H1 (cell line): ENCODE measurements around the gene SLC39A2. TPM values are rescaled to one million over a fixed set of nuclear protein-coding genes. Genes with fewer than 3 reads are reported as not detected.
"Not testable (repeated sequence)": the region's sequence is repeated elsewhere in the genome, so short reads cannot be mapped to it uniquely, and the experiment has no call there.

Source experiments
- CTCF ChIA-PET: fragments of 300-600 bp; sonication (Branson Sonifier 250); formaldehyde crosslinking; loops from one replicate; lab custom pipeline; 2021; ENCODE audit not compliant: partially characterized antibody; lab: Charles Lee
- POLR2A ChIA-PET: fragments of 300-600 bp; sonication (Branson Sonifier 250); formaldehyde crosslinking; loops from one replicate; lab custom pipeline; 2021; ENCODE audit warnings: inconsistent platforms; ENCODE audit not compliant: partially characterized antibody; lab: Charles Lee
- DNase-seq, 2 experiments: peaks; one replicate each; pipeline versions ENCODE4 v3.0.0 to v3.0.0-alpha.2; 2010 to 2022; ENCODE audit warnings: low spot score in 2 of 2, low read depth in 1 of 2, mixed read lengths in 1 of 2
- FAIRE-seq: peaks from 2 replicates; lab custom pipeline; 2011; peaks lifted over from hg19 to GRCh38; lab: Jason Lieb, UNC
- H2AFZ ChIP-seq: 2 replicates; pipeline ENCODE4 v1.8.1; 2012; ENCODE audit warnings: low read length, inconsistent platforms
- H2AK5ac ChIP-seq: 2 replicates; pipeline ENCODE4 v1.6.1; 2013; ENCODE audit warnings: low read depth, low read length
- H2BK120ac ChIP-seq: replicated peaks from 2 replicates; pipeline ENCODE3; 2013; ENCODE audit warnings: low read depth, low read length, inconsistent platforms
- H2BK12ac ChIP-seq: 2 replicates; pipeline ENCODE4 v1.6.1; 2013; ENCODE audit warnings: low read depth, low read length
- H2BK15ac ChIP-seq: 2 replicates; pipeline ENCODE4 v1.6.1; 2013; ENCODE audit warnings: low read length
- H2BK20ac ChIP-seq: 2 replicates; pipeline ENCODE4 v1.6.1; 2013; ENCODE audit warnings: low read length
- H2BK5ac ChIP-seq: 2 replicates; pipeline ENCODE4 v1.6.1; 2013; ENCODE audit warnings: low read depth, low read length
- H3K14ac ChIP-seq: 2 replicates; pipeline ENCODE4 v1.6.1; 2013; ENCODE audit warnings: inconsistent platforms; ENCODE audit not compliant: insufficient read length
- H3K18ac ChIP-seq: 2 replicates; pipeline ENCODE4 v1.6.1; 2013; ENCODE audit warnings: low read length; ENCODE audit errors: extremely low read depth
- H3K23ac ChIP-seq: 2 replicates; pipeline ENCODE4 v1.6.1; 2013; ENCODE audit warnings: inconsistent platforms; ENCODE audit not compliant: insufficient read length
- H3K23me2 ChIP-seq: 2 replicates; pipeline ENCODE4 v1.6.1; 2013; ENCODE audit warnings: low read depth, low read length
- H3K27ac ChIP-seq: 2 replicates; pipeline ENCODE4 v1.6.1; 2011; ENCODE audit warnings: low read depth, low read length, inconsistent platforms
- H3K27me3 ChIP-seq, 4 experiments: replicated peaks in 1 of 4; 1 replicate in 1 of 4; 2 replicates in 3 of 4; pipeline versions ENCODE4 v1.6.1 to v1.8.1; 2011 to 2013; ENCODE audit warnings: low read length in 3 of 4, mild to moderate bottlenecking in 3 of 4, inconsistent platforms in 2 of 4, mixed read lengths in 2 of 4, moderate library complexity in 1 of 4; ENCODE audit not compliant: control insufficient read depth in 3 of 4, insufficient read depth in 3 of 4; ENCODE audit errors: extremely low read depth in 1 of 4
- H3K36me3 ChIP-seq, 4 experiments: 2 replicates each; pipeline versions ENCODE4 v1.6.1 to v1.8.1; 2011 to 2013; ENCODE audit warnings: mild to moderate bottlenecking in 4 of 4, low read length in 3 of 4, moderate library complexity in 2 of 4, control low read depth in 1 of 4, inconsistent platforms in 1 of 4; ENCODE audit not compliant: insufficient read depth in 4 of 4, control insufficient read depth in 2 of 4
- H3K4ac ChIP-seq: replicated peaks from 2 replicates; pipeline ENCODE3; 2013; ENCODE audit warnings: low read length, low read depth, mixed read lengths, inconsistent platforms; ENCODE audit not compliant: insufficient read length
- H3K4me1 ChIP-seq, 4 experiments: replicated peaks in 1 of 4; 1 replicate in 1 of 4; 2 replicates in 3 of 4; pipeline versions ENCODE4 v1.6.1 to v1.8.1; 2011 to 2013; ENCODE audit warnings: low read length in 3 of 4, inconsistent platforms in 2 of 4, mixed read lengths in 1 of 4; ENCODE audit not compliant: insufficient read depth in 4 of 4, control insufficient read depth in 3 of 4
- H3K4me2 ChIP-seq, 2 experiments: 2 replicates each; pipeline versions ENCODE4 v1.6.1 to v1.8.1; 2011 to 2013; ENCODE audit warnings: low read depth in 2 of 2, low read length in 2 of 2, control low read depth in 1 of 2, inconsistent platforms in 1 of 2, mild to moderate bottlenecking in 1 of 2; ENCODE audit not compliant: insufficient read depth in 1 of 2
- H3K4me3 ChIP-seq, 4 experiments: fragments of 200-600, 300-600 bp in 1 of 4; sonication (generic), shearing (Covaris generic), sonication (Bioruptor Twin) in 1 of 4; 2 replicates each; pipeline versions ENCODE4 v1.5.1 to v1.8.1; 2011 to 2016; ENCODE audit warnings: low read length in 4 of 4, low read depth in 3 of 4, control low read depth in 2 of 4, inconsistent platforms in 2 of 4, mild to moderate bottlenecking in 2 of 4, mixed read lengths in 1 of 4, moderate library complexity in 1 of 4; ENCODE audit not compliant: insufficient read depth in 2 of 4; ENCODE audit errors: extremely low read depth in 1 of 4
- H3K56ac ChIP-seq: replicated peaks from 2 replicates; pipeline ENCODE3; 2013; ENCODE audit warnings: low read depth, mild to moderate bottlenecking, mixed read lengths, low read length, inconsistent platforms; ENCODE audit not compliant: insufficient read length
- H3K79me1 ChIP-seq: 2 replicates; pipeline ENCODE4 v1.6.1; 2013; ENCODE audit warnings: low read depth, low read length, control low read depth
- H3K79me2 ChIP-seq, 2 experiments: 2 replicates each; pipeline versions ENCODE4 v1.6.1 to v1.8.1; 2012 to 2013; ENCODE audit warnings: low read length in 2 of 2, mild to moderate bottlenecking in 2 of 2, inconsistent platforms in 1 of 2; ENCODE audit not compliant: insufficient read depth in 2 of 2, control insufficient read depth in 1 of 2
- H3K9ac ChIP-seq, 4 experiments: replicated peaks in 1 of 4; 1 replicate in 1 of 4; 2 replicates in 3 of 4; pipeline versions ENCODE4 v1.6.1 to v1.8.1; 2011 to 2013; ENCODE audit warnings: low read depth in 3 of 4, low read length in 3 of 4, control low read depth in 2 of 4, mild to moderate bottlenecking in 2 of 4, moderate library complexity in 2 of 4, inconsistent platforms in 1 of 4; ENCODE audit errors: extremely low read depth in 1 of 4
- H3K9me3 ChIP-seq, 2 experiments: 2 replicates each; pipeline versions ENCODE4 v1.6.1 to v1.8.1; 2012 to 2013; ENCODE audit warnings: mild to moderate bottlenecking in 2 of 2, moderate library complexity in 2 of 2, control low read depth in 1 of 2, inconsistent platforms in 1 of 2, low read depth in 1 of 2, low read length in 1 of 2, mixed read lengths in 1 of 2; ENCODE audit not compliant: insufficient read depth in 2 of 2
- H4K20me1 ChIP-seq, 2 experiments: replicated peaks in 1 of 2; 2 replicates each; pipeline versions ENCODE3 to v1.8.1; 2011 to 2013; ENCODE audit warnings: inconsistent platforms in 2 of 2, low read length in 2 of 2, mild to moderate bottlenecking in 1 of 2; ENCODE audit not compliant: insufficient read depth in 2 of 2, control insufficient read depth in 1 of 2
- H4K5ac ChIP-seq: 2 replicates; pipeline ENCODE4 v1.6.1; 2013; ENCODE audit warnings: low read length, low read depth, mixed read lengths, inconsistent platforms; ENCODE audit not compliant: insufficient read length
- H4K8ac ChIP-seq: 2 replicates; pipeline ENCODE4 v1.8.0; 2013; ENCODE audit warnings: mild to moderate bottlenecking, moderate library complexity, low read length, inconsistent platforms; ENCODE audit not compliant: insufficient read depth; ENCODE audit errors: extremely low read depth
- H4K91ac ChIP-seq: replicated peaks from 2 replicates; pipeline ENCODE3; 2013; ENCODE audit warnings: low read length, mixed read lengths, inconsistent platforms; ENCODE audit not compliant: insufficient read length
- WGBS, 2 experiments: shearing (Covaris generic) in 1 of 2; methylation state at CpG; one replicate each; pipeline versions ENCODE4 v1.1.6 to v1.1.7; 2013 to 2015; ENCODE audit warnings: low lambda C conversion rate in 2 of 2, mixed read lengths in 2 of 2, inconsistent platforms in 1 of 2, low coverage in 1 of 2, missing lambda C conversion rate in 1 of 2; ENCODE audit not compliant: insufficient replicate concordance in 2 of 2, insufficient coverage in 1 of 2, insufficient read length in 1 of 2; ENCODE audit errors: extremely low coverage in 1 of 2, missing lambda C conversion rate in 1 of 2; 5-methylcytosine and 5-hydroxymethylcytosine counted together
- polyA plus RNA-seq, 7 experiments: library from polyadenylated mRNA; depleted of rRNA in 3 of 7; stranded (reverse) in 5 of 7; unstranded in 2 of 7; fragments of >200 nt in 5 of 7; fragments of 200-250 nt in 2 of 7; gene quantifications; 1 replicate in 5 of 7; 2 replicates in 1 of 7; 4 replicates in 1 of 7; pipeline versions ENCODE4 v1.2.1 to v1.2.3, GENCODE V29; 2011 to 2013; ENCODE audit warnings: missing spikeins in 2 of 7, mixed read lengths in 2 of 7
- total RNA-seq: library from RNA; stranded (reverse); fragmentation: NEBNext Ultra II Directional; extraction: Animal tissue kit (Norgen Biotek cat#: 25700); gene quantifications from 2 replicates; pipeline ENCODE4 v1.2.1, GENCODE V29; 2021

Gene SLC39A2
- total and polyA plus RNA-seq, 2 of the 8 experiments (the other 6 are each of a cell fraction or from before 2014, with no cell fraction given), result 0.14 to 0.22 TPM

GRCh38 chr14:21009721-21010120 lies 10.6 kb downstream of the SLC39A2 start:
- 78% methylated on average over 3 of the region's 3 CpGs; no CpG with 5 or more reads in 1 of the 2 experiments for WGBS, 2 experiments
- not testable (repeated sequence) for H3K9ac ChIP-seq
- CTCF ChIA-PET, result interaction anchor here (2.0 to 16.1 kb wide), 5 partner anchors 8 to 85 kb away, joined by 4 to 371 read pairs (median 138); partner anchors contain the start of genes RNASE13, RNASE7, SLC39A2 and TPPP2

More at GRCh38 chr14:21009721-21010120, 10.6 kb downstream of the SLC39A2 start:
- not testable (repeated sequence) for FAIRE-seq, H3K56ac ChIP-seq, H3K27ac ChIP-seq, H2BK15ac ChIP-seq, H4K8ac ChIP-seq, DNase-seq, H3K4me3 ChIP-seq, H3K4me1 ChIP-seq, H2BK120ac ChIP-seq, H4K5ac ChIP-seq, H4K20me1 ChIP-seq, H3K9me3 ChIP-seq, H3K79me1 ChIP-seq, H3K27me3 ChIP-seq, H4K91ac ChIP-seq, H2AFZ ChIP-seq, H3K4ac ChIP-seq, H3K14ac ChIP-seq, H3K18ac ChIP-seq, H3K4me2 ChIP-seq, H3K23me2 ChIP-seq, H2AK5ac ChIP-seq, H3K79me2 ChIP-seq, H3K36me3 ChIP-seq, H2BK5ac ChIP-seq, H3K23ac ChIP-seq, H2BK12ac ChIP-seq, H2BK20ac ChIP-seq
- POLR2A ChIA-PET, result interaction anchor here (1.0 to 1.2 kb wide), 2 partner anchors 79 to 86 kb away, joined by 3 read pairs; no protein-coding TSS in a partner anchor
